DLD1 (cell line): ENCODE data around the gene BSND.
"Not testable (repeated sequence)": the region's sequence is repeated elsewhere in the genome, so short reads cannot be mapped to it uniquely, and the experiment has no call there.

ENCODE experiments used
- in situ Hi-C: cut with HindIII; loops from 2 replicates; pipeline ENCODE4 v1.10.0; 2017; ENCODE audit warnings: low sequenced_read_pairs

The BSND gene

DNA sequence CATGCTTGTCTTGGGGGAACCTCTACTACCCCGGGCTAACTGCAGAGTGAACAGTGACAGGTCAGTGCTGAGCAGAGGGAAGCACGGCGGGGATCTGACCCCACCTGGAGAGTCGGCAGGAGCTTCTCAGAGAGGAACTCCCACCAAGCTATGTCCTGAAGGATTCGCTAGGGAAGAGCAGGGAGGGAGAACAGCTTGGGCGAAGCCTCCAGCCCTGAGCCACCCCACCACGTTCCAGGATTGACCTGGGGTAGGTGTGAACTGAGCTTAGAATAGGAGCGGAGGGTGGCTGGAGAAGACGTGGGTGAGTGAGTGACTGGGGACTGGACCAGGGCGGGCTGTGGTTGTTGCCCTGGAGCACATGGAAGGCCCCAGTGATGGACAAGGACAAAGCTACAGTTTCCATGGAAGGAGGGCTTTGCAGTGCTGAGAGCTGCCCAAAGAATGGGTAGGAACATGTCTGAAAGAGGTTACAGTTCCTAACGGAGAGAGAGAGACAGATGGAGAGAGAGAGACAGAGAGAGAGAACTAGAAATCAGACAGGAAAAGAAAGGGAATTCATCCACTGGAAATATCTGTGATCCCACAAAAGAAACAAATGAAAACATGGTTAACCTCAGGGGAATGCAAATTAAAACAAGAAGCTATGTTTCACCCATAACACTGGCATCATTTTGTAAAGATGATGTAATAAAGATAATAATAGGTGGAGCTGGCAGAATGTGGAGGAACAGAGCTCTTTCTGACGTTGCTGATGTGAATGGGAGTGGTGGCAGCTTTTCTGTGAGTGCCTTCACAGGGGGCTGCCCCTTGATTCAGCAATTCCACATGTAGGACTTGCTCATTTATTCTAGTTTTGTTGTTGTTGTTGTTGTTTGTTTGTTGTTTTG, 17.2 kb downstream of the BSND start:
- in situ Hi-C loops: no loop called here

DNA sequence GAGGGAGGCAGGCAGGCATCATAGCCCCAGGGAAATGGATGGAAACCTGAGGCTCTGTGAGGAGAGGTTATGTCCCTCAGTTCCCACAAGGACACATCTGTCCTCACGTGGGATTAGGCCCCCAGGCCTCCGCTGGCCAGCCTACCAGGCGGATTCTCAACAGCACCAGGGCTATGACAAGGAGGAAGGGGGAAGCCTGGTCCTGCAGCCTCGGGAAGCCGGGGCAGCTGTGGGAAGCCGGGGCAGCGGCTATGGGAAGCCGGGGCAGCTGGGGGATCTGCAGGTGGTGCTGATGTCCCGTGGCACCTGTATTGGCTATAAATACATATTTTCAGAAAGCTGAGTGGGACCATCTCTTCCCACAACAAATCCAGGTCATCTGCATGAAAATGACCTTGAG, 19.7 kb downstream of the BSND start:
- in situ Hi-C loops: no loop called here

DNA sequence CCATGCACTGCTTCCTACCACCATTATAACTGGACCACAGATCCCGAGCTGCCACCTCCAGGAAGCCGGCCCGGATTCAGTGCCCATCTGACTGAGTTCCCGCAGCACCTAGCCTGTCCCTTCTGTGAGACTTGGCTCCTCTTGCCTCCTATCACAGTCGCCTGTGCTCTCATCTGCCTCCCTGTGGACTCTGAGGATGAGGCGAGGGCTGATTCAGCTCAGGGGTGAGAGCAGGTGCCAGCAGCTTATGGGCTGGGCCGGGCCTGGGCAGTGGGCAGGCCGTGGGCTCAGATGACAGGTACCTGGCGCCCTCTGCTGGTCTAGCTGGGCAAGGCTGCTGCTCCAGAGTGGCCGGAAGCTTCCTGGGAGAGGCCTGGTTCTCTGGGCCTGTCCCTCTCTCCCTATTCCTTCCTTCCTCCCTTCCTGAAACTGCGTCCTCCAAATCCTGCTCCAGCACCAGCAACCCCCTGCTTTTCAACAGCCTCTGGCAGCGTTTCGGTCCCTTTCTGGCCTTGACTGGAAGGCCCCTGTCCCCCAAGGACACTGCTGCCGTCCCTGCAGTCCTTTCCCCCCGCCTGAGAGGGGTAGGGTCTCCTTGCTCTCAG, 23.3 kb downstream of the BSND start:
- in situ Hi-C loops: no loop called here

DNA sequence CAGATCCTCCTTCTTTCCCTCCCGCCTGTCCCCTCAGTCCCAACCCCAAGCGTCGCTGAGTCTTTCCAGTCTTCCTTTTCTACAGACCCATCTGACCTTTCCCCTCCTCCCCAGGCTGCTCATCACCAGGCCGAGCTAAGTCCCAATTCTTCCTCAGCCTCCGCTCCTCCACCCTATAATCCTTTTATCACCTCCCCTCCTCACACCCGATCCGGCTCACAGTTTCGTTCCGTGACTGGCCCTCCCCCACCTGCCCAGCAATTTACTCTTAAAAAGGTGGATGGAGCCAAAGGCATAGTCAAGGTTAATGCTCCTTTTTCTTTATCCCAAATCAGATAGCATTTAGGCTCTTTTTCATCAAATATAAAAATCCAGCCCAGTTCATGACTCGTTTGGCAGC, 25.4 kb downstream of the BSND start:
- in situ Hi-C loops: not testable (repeated sequence)

DNA sequence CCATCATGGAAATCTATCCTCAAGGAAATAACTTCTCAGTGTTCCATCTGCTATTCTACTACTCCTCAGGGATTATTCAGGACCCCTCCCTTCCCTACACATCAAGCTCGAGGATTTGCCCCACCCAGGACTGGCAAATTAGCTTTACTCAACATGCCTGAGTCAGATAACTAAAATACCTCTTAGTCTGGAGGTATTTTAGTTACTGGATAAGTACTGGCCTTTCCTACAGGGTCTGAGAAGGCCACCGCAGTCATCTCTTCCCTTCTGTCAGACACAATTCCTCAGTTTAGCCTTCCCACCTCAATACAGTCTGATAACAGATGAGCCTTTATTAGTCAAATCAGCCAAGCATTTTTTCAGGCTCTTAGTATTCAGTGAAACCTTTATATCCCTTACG, 27.9 kb downstream of the BSND start:
- in situ Hi-C loops: not testable (repeated sequence)

DNA sequence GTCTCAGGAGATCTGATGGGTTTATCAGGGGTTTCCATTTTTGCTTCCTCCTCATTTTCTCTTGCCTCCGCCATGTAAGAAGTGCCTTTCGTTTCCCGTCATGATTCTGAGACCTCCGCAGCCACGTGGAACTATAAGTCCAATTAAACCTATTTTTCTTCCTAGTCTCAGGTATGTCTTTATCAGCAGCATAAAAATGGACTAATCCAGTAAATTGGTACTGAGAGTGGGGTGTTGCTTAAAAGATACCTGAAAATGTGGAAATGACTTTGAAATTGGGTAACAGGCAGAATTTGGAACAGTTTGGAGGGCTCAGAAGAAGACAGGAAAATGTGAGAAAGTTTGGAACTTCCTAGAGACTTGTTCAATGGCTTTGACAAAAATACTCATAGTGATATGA, 32.4 kb downstream of the BSND start:
- in situ Hi-C loops: not testable (repeated sequence)

DNA sequence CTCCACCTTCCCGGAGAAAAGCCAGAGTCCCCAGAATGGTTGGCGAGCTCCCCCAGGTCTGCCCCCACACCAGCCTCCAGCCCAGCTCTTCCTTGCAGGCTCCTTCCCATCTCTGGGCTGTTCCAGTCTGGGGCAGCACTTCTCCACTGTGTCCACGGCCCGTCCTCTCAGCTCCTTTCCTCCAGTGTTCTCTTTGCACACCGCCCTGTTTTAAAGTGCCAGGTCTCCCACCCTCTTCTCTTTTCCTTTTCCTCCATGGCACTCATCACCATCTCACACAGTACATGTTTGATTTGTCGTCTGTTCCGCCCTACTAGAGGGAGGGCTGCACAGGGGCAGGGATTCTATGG, 34.5 kb downstream of the BSND start:
- in situ Hi-C loops: no loop called here

DNA sequence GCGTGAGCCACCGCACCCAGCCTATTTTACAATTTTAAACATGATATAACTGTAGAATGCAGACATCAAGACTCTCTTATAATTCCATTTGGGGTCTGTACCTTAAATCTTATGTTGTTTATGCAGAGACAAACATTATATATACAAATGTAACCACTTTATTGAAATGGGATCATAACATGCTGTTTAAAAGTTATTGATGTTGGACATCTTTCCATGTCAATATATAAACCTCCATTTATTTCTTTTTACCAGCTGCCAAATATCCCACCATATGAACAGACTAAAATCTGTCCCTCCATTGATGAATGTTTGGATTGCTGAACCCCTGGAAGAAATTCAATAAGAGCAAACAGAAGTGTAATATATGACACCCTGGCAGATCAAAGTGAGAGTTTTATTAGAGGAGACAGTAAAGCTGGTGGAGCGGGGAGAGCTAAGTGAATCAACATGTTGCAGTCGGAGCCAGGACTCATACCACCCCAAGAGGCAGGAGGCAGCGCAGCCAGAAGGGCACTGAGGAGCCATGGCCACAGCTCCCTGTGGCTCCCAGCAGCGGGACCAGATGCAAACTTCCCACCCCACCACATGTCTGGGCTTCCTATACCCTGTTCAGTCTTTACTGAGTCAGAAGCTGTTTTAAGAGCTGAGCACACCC, 35.9 kb downstream of the BSND start:
- in situ Hi-C loops: no loop called here

DNA sequence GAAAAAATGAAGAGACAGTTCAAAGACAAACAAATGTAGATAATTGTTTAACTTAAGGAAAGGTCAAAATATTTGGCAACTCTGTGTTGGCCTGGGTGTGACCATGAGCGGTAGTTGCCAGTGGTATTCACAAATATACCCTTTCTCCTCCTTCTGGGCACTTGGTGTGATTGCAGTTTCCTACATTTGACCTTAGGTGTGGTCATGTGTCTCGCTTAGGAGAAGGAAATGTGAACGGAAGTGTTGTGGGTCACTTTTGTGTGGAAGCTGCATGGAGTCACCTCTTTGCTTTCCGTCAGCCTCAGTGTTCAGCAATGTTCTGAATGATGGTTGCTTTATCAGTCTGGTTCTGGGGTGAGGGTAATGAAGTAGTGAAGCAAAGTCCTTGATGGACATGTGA, 37.2 kb downstream of the BSND start:
- in situ Hi-C loops: no loop called here

DNA sequence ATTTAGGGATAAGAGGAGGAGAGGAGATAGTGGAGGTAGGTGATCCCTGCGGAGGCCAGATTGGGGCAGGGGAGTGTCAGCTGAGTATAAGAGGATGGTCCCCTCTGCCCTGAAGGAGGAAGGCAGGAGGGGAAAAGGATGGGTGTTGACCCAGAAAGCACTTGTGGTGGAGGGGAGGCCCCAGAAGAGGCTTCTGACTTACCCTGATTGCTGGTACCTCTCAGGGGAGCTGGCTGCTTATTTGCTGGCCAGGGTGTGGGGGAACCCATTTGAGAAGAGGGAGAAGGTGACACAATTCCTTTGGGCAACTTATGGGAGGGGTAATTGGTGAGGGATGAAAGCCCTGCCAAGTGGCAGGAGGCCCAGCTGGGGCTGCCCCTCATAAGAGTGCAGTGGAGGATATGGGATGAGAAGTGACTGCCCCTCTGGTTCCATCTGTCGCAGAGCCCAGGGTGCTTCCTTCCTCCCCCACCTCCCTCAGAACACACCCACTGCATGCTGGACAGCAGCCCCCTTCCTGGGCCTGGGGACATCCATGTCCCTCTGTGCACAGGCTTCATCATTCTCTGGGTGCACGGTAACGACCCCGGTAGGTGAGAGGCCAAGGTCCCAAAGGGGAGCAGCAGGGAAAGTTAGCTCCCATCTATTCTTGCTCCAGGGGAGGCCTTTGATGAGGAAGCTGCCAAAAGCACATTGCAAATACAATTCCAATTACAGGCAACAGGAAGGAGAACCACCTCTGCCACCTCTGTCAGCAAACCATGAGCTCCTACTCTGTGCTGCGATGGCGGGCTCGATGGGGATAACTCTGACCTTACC, 39.2 kb downstream of the BSND start:
- in situ Hi-C loops: no loop called here

DNA sequence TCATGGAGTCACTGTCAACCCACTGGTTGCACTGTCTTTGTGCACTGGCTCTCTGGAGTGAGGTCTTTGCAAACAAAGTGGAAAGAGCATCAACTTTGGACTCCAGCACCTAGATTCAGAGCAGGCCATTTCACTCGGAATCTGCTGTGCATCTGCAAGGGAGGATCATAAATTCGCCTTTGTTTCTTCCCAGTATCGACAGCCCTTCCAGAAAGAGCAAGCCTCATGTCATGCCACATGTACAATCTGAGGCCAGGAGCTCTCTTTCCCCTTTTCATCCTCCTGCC, 39.8 kb downstream of the BSND start:
- in situ Hi-C loops: no loop called here

DNA sequence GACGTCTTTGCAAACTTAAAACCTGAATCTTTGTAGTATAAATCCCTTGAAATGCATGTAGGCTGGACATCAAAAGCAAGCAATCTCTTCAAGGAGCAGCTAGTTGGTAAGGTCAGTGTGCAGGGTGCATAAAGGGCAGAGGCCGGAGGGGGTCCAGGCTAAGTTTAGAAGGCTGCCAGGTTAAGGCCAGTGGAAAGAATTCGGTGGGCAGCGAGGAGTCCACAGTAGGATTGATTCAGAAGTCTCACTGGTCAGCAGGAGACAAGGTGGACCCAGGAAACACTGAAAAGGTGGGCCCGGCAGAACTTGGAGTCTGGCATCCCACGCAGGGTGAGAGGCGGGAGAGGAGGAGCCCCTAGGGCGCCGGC, 40.2 kb downstream of the BSND start:
- in situ Hi-C loops: no loop called here

DNA sequence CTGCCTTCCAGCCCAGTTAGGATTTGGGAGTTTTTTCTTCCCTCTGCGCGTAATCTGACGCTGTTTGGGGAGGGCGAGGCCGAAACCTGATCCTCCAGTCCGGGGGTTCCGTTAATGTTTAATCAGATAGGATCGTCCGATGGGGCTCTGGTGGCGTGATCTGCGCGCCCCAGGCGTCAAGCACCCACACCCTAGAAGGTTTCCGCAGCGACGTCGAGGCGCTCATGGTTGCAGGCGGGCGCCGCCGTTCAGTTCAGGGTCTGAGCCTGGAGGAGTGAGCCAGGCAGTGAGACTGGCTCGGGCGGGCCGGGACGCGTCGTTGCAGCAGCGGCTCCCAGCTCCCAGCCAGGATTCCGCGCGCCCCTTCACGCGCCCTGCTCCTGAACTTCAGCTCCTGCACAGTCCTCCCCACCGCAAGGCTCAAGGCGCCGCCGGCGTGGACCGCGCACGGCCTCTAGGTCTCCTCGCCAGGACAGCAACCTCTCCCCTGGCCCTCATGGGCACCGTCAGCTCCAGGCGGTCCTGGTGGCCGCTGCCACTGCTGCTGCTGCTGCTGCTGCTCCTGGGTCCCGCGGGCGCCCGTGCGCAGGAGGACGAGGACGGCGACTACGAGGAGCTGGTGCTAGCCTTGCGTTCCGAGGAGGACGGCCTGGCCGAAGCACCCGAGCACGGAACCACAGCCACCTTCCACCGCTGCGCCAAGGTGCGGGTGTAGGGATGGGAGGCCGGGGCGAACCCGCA, 40.8 kb downstream of the BSND start, which contains the start of gene PCSK9:
Gene PCSK9 (plus strand): TSS at position 207 of the 741 bp plus-strand sequence. CDS start 290 bp downstream, at position 497.
- in situ Hi-C loops: no loop called here

DNA sequence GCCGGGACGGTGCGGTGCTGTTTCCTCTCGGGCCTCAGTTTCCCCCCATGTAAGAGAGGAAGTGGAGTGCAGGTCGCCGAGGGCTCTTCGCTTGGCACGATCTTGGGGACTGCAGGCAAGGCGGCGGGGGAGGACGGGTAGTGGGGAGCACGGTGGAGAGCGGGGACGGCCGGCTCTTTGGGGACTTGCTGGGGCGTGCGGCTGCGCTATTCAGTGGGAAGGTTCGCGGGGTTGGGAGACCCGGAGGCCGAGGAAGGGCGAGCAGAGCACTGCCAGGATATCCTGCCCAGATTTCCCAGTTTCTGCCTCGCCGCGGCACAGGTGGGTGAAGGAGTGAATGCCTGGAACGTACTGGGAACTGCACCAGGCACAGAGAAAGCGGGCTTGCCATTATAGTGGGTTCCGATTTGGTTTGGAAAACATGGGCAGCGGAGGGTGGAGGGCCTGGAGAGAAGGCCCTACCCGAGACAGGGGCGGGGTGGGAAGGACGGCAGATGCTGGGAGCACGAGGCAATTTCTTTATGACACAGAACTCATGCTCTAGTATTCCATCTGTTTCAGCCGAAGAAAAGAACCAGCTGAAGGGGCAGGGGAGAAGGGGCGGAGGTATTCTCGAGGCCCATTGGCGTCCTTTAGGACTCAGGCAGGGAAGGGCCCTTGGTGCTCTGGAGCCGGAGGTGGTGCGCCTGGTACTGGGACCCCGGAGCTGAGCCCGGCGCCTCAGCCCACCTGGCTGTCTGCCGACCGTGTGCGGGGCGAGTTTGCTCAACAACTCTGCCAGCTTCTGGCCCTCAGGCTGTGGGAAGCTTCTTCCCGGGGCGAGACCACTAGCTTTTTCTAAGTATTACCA, 41.6 kb downstream of the BSND start:
- in situ Hi-C loops: no loop called here

DNA sequence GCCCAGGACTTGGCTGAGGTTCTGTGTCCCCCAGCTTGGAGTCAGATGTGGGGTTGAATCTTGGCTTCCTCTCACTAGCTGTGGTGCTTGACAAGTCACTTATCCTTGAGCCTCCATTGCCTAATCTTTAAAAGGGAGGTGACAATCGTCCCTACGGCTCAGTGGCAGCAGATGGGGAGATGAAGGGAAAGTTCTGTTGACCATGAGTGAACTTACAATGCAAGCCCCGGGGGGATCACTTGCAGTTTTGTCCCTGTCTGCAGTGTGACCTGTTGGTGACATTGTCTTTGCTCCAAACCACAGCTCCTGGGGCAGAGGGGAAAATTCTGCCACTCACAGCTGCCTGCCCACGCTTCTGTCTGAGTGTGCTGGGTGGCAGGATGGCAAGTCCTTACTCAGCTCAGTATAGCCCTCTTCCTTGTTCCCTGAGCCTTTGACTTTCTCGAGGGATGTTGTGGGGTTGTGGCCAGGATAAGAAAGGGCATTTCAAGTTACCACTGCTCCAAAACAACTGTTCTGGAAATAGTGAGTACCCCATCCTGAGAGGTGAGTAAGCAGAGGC, 42.3 kb downstream of the BSND start:
- in situ Hi-C loops: no loop called here

DNA sequence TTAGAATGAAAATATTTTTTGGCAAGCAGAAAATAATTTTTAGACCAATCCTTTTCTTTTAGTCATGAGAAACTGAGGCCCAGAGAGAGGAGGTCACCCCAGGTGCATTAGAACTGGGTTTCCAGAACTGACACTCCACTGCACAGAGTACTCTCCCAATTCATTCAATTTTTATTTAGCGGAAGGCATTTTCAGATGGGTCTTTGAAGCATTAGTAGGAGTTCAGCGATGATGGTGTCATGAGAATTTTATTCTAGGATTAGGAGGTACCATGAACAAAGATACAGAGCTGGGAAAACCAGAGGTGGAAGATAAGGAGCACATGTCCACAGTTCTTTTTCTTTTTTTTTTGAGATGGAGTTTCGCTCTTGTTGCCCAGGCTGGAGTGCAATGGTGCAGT, 42.9 kb downstream of the BSND start:
- in situ Hi-C loops: no loop called here

DNA sequence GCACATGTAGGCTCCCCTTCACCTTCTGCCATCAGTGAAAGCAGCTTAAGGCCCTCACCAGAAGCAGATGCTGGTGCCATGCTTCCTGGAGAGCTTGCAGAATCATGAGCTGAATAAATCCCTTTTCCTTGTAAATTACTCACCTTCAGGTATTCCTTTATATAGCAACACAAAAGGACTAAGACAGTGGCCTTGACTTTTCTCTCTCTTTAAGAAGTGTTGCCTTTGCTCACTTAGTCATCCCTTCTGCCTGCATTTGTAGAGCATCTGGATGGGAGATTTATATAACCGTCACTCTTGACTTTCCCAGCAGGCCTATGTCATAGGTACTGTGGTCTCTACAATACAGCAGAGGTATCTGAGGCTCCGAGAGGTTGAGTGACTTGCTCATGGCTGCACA, 44.3 kb downstream of the BSND start:
- in situ Hi-C loops: no loop called here

DNA sequence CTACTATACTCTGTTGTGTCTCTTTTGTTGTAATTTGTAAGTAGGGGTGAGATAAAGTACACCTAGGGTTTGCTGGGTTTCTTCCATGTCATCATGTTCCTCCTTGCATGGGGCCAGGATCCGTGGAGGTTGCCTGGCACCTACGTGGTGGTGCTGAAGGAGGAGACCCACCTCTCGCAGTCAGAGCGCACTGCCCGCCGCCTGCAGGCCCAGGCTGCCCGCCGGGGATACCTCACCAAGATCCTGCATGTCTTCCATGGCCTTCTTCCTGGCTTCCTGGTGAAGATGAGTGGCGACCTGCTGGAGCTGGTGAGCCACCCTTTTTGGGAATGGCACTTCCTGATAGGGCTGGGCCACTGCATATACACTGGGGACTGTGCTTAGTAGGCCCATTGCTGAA, 45.0 kb downstream of the BSND start:
- in situ Hi-C loops: no loop called here

DNA sequence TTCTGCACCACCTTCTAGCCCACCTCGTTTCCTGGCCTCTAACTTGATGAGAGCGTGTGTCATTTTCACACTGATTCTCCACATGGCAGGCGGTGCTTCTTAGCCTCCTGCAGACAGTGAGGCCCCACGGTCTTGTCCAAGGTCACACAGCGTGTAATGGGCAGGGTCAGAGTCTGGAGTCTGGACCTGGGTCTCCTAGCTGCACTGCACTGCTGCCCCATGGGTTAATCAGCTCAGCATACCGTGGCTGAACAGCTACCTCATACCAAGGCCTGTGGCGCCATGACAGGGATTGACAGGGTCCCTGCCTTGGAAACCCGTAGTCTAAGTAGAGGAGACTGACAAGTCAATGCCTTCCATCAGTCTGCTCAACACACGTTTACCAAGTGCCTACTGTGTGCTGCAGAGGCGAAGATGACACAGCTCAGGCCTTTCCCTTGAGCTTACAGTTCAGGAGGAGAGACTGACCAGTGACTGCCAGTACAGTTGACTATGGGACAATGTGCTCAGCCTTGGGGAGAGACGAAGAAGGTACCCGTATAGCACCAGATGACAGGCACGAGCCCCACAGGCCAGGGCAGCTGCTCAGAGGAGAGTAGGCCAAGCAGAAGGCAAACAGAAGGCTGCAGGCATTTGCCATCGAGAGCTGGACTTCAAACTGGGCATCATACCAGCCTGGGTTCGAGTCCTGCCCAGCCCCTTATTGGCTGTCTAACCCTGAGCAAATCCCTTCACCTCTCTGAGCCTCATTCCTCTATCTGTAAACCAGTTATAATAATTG, 46.1 kb downstream of the BSND start:
- in situ Hi-C loops: no loop called here
